ENCODE measurements around the gene LRG1.

LRG1 gene

DNA sequence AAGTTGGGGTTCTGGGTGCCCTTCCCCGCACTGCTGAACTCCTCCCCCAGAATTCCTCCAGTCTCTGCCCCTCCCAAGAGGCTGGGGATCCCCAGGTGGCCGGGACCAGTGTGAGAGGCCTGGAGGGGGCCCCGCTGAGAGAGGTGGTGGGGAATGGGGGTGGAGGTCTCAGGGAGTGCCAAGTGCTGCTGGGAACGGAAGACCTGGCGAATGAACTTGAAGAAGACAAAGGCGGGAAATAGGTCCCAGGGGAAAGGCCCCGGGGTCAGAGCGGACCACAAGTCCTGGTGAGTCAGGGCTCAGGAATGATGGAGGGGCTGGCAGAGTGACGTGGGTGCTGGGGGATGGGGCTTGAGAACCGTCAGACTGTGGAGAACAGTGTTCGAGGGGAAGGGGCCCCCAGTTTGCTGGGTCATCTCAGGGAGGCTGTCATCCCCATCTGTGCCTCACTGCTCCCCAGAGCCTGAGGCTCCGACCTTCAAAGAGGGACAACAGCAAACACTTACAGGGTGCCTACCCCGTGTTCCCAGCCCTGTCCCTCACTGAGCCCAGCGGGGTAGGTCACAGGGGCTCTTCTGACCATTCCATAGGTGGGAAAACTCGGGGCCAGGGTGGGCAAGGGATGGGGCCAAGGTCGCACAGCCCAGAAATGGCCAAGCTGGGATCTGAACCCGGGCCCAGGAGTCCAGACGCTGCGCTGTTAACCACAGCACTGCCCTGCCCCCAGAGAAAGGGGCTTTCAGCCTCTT lies 35.6 kb upstream of the LRG1 start (continued):
- TF ChIP-seq ZNF791 (tag by site-specific recombination; IDR thresholded peaks at IDR 0.05) (no peak), ZNF423 (tag by site-specific recombination; IDR thresholded peaks at IDR 0.05) (peak; percentile 62; the same call in 1 of the 2 replicates), GLIS1 (tag by site-specific recombination; IDR thresholded peaks at IDR 0.05) (peak; percentile 96), ZNF202 (tag by site-specific recombination; IDR thresholded peaks at IDR 0.05; ENCODE audit: borderline replicate concordance) (no peak), SP7 (tag by site-specific recombination; IDR thresholded peaks at IDR 0.05) (peak; percentile 97), GLIS2 (tag by site-specific recombination; IDR thresholded peaks at IDR 0.05) (peak; percentile 90), ZFP3 (tag by site-specific recombination; IDR thresholded peaks at IDR 0.05; ENCODE audit: low read depth) (no peak), ZNF843 (tag by site-specific recombination; IDR thresholded peaks at IDR 0.05) (peak; percentile 73), ZNF16 (tag by site-specific recombination; IDR thresholded peaks at IDR 0.05; ENCODE audit: low read depth) (no peak), ZNF473 (tag by site-specific recombination; IDR thresholded peaks at IDR 0.05) (no peak), REPIN1 (tag by site-specific recombination; IDR thresholded peaks at IDR 0.05; ENCODE audit: low read depth) (no peak), ZNF571 (tag by site-specific recombination; IDR thresholded peaks at IDR 0.05) (no peak), ZSCAN16 (tag by site-specific recombination; IDR thresholded peaks at IDR 0.05) (no peak), TRIM28 (IDR thresholded peaks at IDR 0.05; ENCODE audit: borderline replicate concordance, low read length) (no peak), TSHZ1 (tag by site-specific recombination; IDR thresholded peaks at IDR 0.05; ENCODE audit: borderline replicate concordance) (peak; percentile 95), YY1 (tag by site-specific recombination; IDR thresholded peaks at IDR 0.05) (no peak), BCL11B (tag by site-specific recombination; IDR thresholded peaks at IDR 0.05; ENCODE audit: low read depth) (peak; percentile 60; the same call in 1 of the 2 replicates), ZNF600 (tag by site-specific recombination; IDR thresholded peaks at IDR 0.05) (0 out of 2 replicates have a peak, but pooled peaks have one; percentile 24), ZNF548 (tag by site-specific recombination; IDR thresholded peaks at IDR 0.05) (no peak), ZNF174 (tag by site-specific recombination; IDR thresholded peaks at IDR 0.05) (no peak), ZNF621 (tag by site-specific recombination; IDR thresholded peaks at IDR 0.05) (no peak), ZSCAN18 (tag by site-specific recombination; IDR thresholded peaks at IDR 0.05) (0 out of 2 replicates have a peak, but pooled peaks have one; percentile 4), KLF17 (tag by site-specific recombination; IDR thresholded peaks at IDR 0.05) (peak; percentile 99), FEZF1 (tag by site-specific recombination; IDR thresholded peaks at IDR 0.05) (peak; percentile 29; the same call in 1 of the 2 replicates), ZBTB7A (tag by site-specific recombination; IDR thresholded peaks at IDR 0.05; ENCODE audit: low read depth) (peak; percentile 29; the same call in 1 of the 2 replicates)
- TF ChIP-seq, protein P1, sequence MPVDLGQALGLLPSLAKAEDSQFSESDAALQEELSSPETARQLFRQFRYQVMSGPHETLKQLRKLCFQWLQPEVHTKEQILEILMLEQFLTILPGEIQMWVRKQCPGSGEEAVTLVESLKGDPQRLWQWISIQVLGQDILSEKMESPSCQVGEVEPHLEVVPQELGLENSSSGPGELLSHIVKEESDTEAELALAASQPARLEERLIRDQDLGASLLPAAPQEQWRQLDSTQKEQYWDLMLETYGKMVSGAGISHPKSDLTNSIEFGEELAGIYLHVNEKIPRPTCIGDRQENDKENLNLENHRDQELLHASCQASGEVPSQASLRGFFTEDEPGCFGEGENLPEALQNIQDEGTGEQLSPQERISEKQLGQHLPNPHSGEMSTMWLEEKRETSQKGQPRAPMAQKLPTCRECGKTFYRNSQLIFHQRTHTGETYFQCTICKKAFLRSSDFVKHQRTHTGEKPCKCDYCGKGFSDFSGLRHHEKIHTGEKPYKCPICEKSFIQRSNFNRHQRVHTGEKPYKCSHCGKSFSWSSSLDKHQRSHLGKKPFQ (tag by site-specific recombination; IDR thresholded peaks at IDR 0.05), result no peak
- TF ChIP-seq, protein P2, sequence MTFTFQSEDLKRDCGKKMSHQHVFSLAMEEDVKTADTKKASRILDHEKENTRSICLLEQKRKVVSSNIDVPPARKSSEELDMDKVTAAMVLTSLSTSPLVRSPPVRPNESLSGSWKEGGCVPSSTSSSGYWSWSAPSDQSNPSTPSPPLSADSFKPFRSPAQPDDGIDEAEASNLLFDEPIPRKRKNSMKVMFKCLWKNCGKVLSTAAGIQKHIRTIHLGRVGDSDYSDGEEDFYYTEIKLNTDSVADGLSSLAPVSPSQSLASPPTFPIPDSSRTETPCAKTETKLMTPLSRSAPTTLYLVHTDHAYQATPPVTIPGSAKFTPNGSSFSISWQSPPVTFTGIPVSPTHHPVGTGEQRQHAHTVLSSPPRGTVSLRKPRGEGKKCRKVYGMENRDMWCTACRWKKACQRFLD (tag by site-specific recombination; IDR thresholded peaks at IDR 0.05), result no peak
- TF ChIP-seq, protein P3, sequence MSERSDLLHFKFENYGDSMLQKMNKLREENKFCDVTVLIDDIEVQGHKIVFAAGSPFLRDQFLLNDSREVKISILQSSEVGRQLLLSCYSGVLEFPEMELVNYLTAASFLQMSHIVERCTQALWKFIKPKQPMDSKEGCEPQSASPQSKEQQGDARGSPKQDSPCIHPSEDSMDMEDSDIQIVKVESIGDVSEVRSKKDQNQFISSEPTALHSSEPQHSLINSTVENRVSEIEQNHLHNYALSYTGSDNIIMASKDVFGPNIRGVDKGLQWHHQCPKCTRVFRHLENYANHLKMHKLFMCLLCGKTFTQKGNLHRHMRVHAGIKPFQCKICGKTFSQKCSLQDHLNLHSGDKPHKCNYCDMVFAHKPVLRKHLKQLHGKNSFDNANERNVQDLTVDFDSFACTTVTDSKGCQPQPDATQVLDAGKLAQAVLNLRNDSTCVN (tag by site-specific recombination; optimal IDR thresholded peaks at IDR 0.05), result peak; percentile 32
- TF ChIP-seq, protein P4, sequence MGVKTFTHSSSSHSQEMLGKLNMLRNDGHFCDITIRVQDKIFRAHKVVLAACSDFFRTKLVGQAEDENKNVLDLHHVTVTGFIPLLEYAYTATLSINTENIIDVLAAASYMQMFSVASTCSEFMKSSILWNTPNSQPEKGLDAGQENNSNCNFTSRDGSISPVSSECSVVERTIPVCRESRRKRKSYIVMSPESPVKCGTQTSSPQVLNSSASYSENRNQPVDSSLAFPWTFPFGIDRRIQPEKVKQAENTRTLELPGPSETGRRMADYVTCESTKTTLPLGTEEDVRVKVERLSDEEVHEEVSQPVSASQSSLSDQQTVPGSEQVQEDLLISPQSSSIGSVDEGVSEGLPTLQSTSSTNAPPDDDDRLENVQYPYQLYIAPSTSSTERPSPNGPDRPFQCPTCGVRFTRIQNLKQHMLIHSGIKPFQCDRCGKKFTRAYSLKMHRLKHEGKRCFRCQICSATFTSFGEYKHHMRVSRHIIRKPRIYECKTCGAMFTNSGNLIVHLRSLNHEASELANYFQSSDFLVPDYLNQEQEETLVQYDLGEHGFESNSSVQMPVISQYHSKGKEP (tag by site-specific recombination; IDR thresholded peaks at IDR 0.05), result no peak
